Fibroblast of pulmonary artery (primary cell): ENCODE results near the gene RNF215.

Experiments used
- DNase-seq: peaks from one replicate; pipeline ENCODE4 v3.0.0-alpha.2; 2010; ENCODE audit warnings: low read depth
- H3K4me3 ChIP-seq: replicated peaks from 2 replicates; pipeline ENCODE4 v1.5.1; 2011; ENCODE audit warnings: low read depth, mild to moderate bottlenecking, control low read depth, low read length, moderate library complexity
- CTCF ChIP-seq: IDR thresholded peaks from 2 replicates; pipeline ENCODE4 v1.5.1; 2011; ENCODE audit warnings: mild to moderate bottlenecking, control low read depth, low read length, inconsistent platforms; ENCODE audit errors: missing control alignments

The RNF215 gene

GRCh38 chr22:30400159-30400558, 12.9 kb upstream of the RNF215 start:
- DNase-seq, result no peak
- TF ChIP-seq CTCF, result no peak
- H3K4me3 ChIP-seq, result no peak overlapping the region

GRCh38 chr22:30399718-30400117, 12.5 kb upstream of the RNF215 start:
- no peak for DNase-seq
- H3K4me3 ChIP-seq, result no peak overlapping the region
- TF ChIP-seq CTCF, result no peak

GRCh38 chr22:30398685-30399680, 11.8 kb upstream of the RNF215 start:
- DNase-seq, result no peak
- no peak for TF ChIP-seq CTCF
- H3K4me3 ChIP-seq, result peak overlapping the region; percentile 80

GRCh38 chr22:30397656-30398635, 10.7 kb upstream of the RNF215 start:
- no peak for TF ChIP-seq CTCF
- peak overlapping the region; percentile 80 for H3K4me3 ChIP-seq
- no peak for DNase-seq

- peak; percentile 47 for DNase-seq
- TF ChIP-seq CTCF, result no peak
- H3K4me3 ChIP-seq, result peak within 1 kb of the TSS; percentile 80
Measured at GRCh38 chr22:30396871-30397655, 9.9 kb upstream of the RNF215 start, which contains the start of gene SEC14L2. TSS of gene SEC14L2 (plus strand) at chr22:30397018. CDS start at chr22:30397117, 99 bp downstream.

- DNase-seq, result no peak
- no peak overlapping the region for H3K4me3 ChIP-seq
- TF ChIP-seq CTCF, result no peak
Measured at GRCh38 chr22:30393885-30394284, 6.7 kb upstream of the RNF215 start.
